ENCODE results near the gene GPR15.

GPR15 gene

DNA sequence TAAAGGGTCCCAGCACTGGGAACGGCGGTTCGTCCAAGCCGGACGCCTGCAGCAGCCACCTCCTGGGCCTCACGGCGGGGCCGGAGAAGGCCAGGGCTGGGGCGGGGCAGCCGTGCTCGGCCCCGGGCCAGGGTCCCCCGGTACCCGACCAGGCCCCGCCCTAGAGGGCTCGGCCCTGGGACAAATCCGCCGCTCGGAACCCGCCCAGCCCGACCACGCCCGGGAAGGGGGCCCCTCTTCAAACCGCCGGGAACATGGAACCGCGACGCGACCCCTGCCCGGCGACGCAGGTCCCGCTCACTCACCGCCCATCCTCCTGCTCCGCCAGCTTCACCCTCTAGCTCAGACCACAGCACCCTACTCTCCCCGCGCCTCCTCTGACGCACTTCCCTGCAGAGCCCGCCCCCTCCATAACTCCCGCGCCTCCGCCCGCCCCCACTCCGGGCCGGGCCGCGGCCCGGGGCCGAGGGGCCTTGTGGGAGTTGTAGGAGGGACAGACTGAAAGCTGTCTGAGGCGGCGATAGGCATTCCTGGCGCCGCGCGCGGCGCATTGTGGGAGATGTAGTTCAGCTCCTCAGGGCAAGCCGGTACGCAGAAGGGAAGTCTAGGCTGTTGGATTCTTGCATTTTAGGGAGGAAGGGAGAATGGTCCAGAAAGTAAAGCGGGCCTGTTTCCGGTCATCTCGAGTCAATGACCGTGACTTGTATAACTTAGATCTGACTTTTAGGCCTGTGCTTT is 9.1 kb upstream of the GPR15 start, which contains the start of gene CLDND1:
CLDND1 (minus strand) TSS at position 359 of the 738 bp plus-strand sequence. CDS start 1,478 bp downstream, outside the sequence.
- H3K4me1 Mint-ChIP-seq, result peaks cover 30% of the 10 kb centered on the region
- no peaks in the 10 kb centered on the region for H3K27me3 Mint-ChIP-seq (ENCODE audit: low read depth, poor library complexity)
- H3K36me3 Mint-ChIP-seq (ENCODE audit: low read depth), result peaks cover 33% of the 10 kb centered on the region
- DNase-seq, result peak; percentile 94
- TF ChIP-seq, protein P1, sequence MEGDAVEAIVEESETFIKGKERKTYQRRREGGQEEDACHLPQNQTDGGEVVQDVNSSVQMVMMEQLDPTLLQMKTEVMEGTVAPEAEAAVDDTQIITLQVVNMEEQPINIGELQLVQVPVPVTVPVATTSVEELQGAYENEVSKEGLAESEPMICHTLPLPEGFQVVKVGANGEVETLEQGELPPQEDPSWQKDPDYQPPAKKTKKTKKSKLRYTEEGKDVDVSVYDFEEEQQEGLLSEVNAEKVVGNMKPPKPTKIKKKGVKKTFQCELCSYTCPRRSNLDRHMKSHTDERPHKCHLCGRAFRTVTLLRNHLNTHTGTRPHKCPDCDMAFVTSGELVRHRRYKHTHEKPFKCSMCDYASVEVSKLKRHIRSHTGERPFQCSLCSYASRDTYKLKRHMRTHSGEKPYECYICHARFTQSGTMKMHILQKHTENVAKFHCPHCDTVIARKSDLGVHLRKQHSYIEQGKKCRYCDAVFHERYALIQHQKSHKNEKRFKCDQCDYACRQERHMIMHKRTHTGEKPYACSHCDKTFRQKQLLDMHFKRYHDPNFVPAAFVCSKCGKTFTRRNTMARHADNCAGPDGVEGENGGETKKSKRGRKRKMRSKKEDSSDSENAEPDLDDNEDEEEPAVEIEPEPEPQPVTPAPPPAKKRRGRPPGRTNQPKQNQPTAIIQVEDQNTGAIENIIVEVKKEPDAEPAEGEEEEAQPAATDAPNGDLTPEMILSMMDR (IDR thresholded peaks at IDR 0.05), result no peak
- H3K9me3 Mint-ChIP-seq, result no peaks in the 10 kb centered on the region
- H3K4me3 Mint-ChIP-seq, result peak within 1 kb of the TSS; percentile 94
- H3K27ac Mint-ChIP-seq, result peak within 1 kb of the TSS; percentile 99

DNA sequence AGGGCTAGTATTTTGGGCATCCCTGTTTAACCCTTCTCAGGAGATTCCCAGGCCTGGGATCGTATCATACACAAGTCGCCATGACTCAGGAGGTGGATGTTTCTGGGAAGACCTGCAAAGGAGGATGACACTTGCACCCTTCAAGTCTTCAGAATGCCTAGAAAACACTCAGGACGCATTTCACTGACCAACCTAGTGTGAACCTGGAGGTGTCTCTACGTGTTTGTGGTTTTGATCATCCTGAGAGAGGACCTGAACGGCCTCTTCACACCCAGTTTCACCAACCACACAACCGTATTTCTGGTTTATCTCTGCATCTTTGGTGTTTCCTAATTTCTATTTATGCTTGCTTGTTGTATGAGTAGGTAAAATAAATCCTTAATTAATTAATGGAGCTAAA is 6.3 kb upstream of the GPR15 start:
- no peaks in the 10 kb centered on the region for H3K27me3 Mint-ChIP-seq (ENCODE audit: low read depth, poor library complexity)
- H3K4me1 Mint-ChIP-seq, result peaks cover 33% of the 10 kb centered on the region
- H3K4me3 Mint-ChIP-seq, result no peak overlapping the region
- no peaks in the 10 kb centered on the region for H3K9me3 Mint-ChIP-seq
- H3K36me3 Mint-ChIP-seq (ENCODE audit: low read depth), result peaks cover 8% of the 10 kb centered on the region
- TF ChIP-seq, protein P1 (IDR thresholded peaks at IDR 0.05), result no peak
- DNase-seq, result no peak
- H3K27ac Mint-ChIP-seq, result no peak overlapping the region

DNA sequence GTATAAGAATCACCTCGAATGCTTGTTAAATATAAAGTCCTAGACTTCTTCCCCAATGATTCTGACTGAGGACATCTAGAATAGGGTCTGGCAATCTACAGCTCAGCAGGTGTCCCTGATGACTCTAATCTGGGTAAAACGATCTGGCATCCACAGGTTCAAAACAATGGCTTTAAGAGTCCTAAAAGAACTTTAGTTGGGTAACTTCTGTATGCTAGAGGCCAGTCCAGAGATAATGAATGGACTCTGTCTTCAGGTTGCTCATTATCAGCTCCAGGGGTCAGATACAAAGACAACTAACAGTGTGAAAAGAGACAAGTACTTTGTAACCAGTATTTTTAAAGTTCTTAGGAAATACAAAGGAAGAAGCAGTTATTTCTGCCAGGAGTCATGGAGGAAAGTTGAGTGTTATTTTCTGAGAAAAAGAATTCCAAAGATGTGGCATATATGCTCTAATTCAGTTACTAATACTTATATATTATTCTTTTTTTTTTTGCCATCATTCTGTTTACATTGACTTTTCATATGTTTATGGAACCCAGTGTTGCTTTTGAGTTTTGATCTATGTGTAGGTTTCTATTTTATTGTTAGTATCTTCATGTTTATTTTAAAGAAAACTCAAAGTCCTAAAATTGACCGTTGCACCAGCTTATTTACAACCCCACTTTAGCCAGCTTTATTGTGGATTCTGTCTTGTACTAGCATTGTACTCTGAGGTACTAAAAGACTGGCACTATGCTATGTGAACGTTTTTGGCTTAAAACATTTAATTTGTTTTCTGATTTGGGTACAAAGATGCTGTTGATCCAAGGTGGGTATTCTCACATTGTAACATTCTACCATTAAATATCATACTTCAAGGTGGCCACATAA is 3.1 kb upstream of the GPR15 start:
- Mint-ChIP-seq H3K9me3 (no peaks in the 10 kb centered on the region), H3K27me3 (ENCODE audit: low read depth, poor library complexity) (no peaks in the 10 kb centered on the region), H3K36me3 (ENCODE audit: low read depth) (no peaks in the 10 kb centered on the region), H3K4me3 (no peak overlapping the region), H3K4me1 (peaks cover 17% of the 10 kb centered on the region), H3K27ac (no peak overlapping the region)
- no peak for DNase-seq
- TF ChIP-seq, protein P1 (IDR thresholded peaks at IDR 0.05), result no peak

DNA sequence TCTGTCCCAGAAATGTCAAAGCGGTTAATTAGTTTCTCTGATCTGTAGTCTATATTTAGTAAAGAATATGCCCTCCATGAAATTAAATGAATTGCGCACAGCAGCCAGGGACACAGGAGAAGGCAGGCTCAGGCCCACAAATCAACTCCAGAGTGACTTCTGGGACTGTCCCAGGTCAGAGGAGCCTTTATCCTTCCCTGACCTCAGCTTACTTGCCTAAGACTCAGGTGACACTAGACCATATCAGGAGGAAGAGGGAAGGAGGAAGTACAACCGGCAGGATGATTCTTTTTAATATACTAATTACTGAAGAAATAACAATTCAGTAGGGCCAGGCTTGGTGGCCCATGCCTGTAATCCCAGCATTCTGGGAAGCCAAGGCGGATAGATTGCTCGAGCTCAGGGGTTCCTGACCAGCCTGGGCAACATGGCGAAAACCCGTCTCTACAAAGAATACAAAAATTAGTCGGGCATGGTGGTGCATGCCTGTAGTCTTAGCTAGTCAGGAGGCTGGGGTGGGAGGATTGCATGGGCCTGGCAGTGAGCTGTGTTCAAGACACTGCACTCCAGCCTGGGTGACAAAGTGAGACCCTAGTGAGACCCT is 1.8 kb upstream of the GPR15 start:
- H3K36me3 Mint-ChIP-seq (ENCODE audit: low read depth), result no peaks in the 10 kb centered on the region
- DNase-seq, result no peak
- H3K4me3 Mint-ChIP-seq, result no peak overlapping the region
- H3K27me3 Mint-ChIP-seq (ENCODE audit: low read depth, poor library complexity), result no peaks in the 10 kb centered on the region
- TF ChIP-seq, protein P1 (IDR thresholded peaks at IDR 0.05), result no peak
- H3K27ac Mint-ChIP-seq, result no peak overlapping the region
- H3K4me1 Mint-ChIP-seq, result peaks cover 17% of the 10 kb centered on the region
- no peaks in the 10 kb centered on the region for H3K9me3 Mint-ChIP-seq

DNA sequence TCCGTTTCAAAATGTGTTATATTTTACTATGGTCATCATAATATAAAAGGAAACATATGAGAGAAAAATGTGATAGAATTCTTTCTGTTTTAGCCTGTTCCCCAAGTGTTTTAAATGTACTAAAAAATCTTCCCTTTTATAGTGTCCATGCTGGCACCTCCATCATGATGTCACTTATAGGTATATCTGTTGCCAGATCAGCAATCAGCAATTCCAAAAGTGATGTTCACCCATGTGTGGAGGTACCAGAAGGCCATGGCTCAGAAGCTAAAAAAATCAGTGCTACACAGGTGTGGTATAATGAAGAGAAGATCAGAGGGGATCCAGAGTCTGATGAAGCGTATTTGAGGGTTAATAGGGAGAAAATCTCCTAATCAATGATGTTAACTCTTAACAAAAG is 1.1 kb upstream of the GPR15 start:
- no peaks in the 10 kb centered on the region for H3K36me3 Mint-ChIP-seq (ENCODE audit: low read depth)
- DNase-seq, result no peak
- H3K27me3 Mint-ChIP-seq (ENCODE audit: low read depth, poor library complexity), result no peaks in the 10 kb centered on the region
- H3K4me3 Mint-ChIP-seq, result no peak overlapping the region
- H3K27ac Mint-ChIP-seq, result no peak overlapping the region
- peaks cover 17% of the 10 kb centered on the region for H3K4me1 Mint-ChIP-seq
- no peaks in the 10 kb centered on the region for H3K9me3 Mint-ChIP-seq
- TF ChIP-seq, protein P1 (IDR thresholded peaks at IDR 0.05), result no peak
